LNCaP clone FGC (cell line): ENCODE data around the gene OR51D1.
A peak's percentile ranks its signal among the peaks of the same experiment; 100 is the strongest.

Source experiments
- DNase-seq: peaks from one replicate; pipeline ENCODE4 v3.0.0-alpha.2; 2011; ENCODE audit warnings: low read depth
- H3K4me3 ChIP-seq: 2 replicates; pipeline ENCODE4 v1.5.1; 2011; ENCODE audit warnings: mild to moderate bottlenecking, low read depth, low read length, control low read depth
- CTCF ChIP-seq: IDR thresholded peaks from 2 replicates; pipeline ENCODE4 v1.5.1; 2012; ENCODE audit warnings: mild to moderate bottlenecking; ENCODE audit not compliant: control insufficient read depth, insufficient read depth; ENCODE audit errors: extremely low read depth

The OR51D1 gene

GRCh38 chr11:4664183-4664582 is 26.9 kb downstream of the OR51D1 start:
- TF ChIP-seq CTCF: no peak
- DNase-seq: no peak
- H3K4me3 ChIP-seq: no peak overlapping the region

GRCh38 chr11:4664786-4665185 is 27.5 kb downstream of the OR51D1 start:
- TF ChIP-seq CTCF: no peak
- no peak for DNase-seq
- no peak overlapping the region for H3K4me3 ChIP-seq

GRCh38 chr11:4665424-4665823 is 28.1 kb downstream of the OR51D1 start:
- DNase-seq: no peak
- no peak for TF ChIP-seq CTCF
- no peak overlapping the region for H3K4me3 ChIP-seq

GRCh38 chr11:4671741-4672140 is 34.5 kb downstream of the OR51D1 start:
- no peak for TF ChIP-seq CTCF
- no peak overlapping the region for H3K4me3 ChIP-seq
- DNase-seq: no peak

- TF ChIP-seq CTCF: no peak
- DNase-seq: no peak
Observed at GRCh38 chr11:4672470-4672869, 35.2 kb downstream of the OR51D1 start.

GRCh38 chr11:4673781-4674180 is 36.5 kb downstream of the OR51D1 start:
- no peak overlapping the region for H3K4me3 ChIP-seq
- peak; percentile 95 for DNase-seq
- TF ChIP-seq CTCF: no peak

More at GRCh38 chr11:4672470-4672869, 35.2 kb downstream of the OR51D1 start:
- no peak overlapping the region for H3K4me3 ChIP-seq

GRCh38 chr11:4677948-4678347 is 40.7 kb downstream of the OR51D1 start:
- no peak overlapping the region for H3K4me3 ChIP-seq
- no peak for TF ChIP-seq CTCF
- DNase-seq: peak; percentile 99
